HepG2 (cell line): ENCODE results near the gene ITGB1. TPM values are rescaled to one million over a fixed set of nuclear protein-coding genes. Genes with fewer than 3 reads are reported as not detected.
A peak's percentile ranks its signal among the peaks of the same experiment; 100 is the strongest.
"Not testable (repeated sequence)": the region's sequence is repeated elsewhere in the genome, so short reads cannot be mapped to it uniquely, and the experiment has no call there.

Experiments
- ATAC-seq: fragments of 200-7000 bp; cut with Tn5 transposase; 3 replicates; pipeline ENCODE4 v1.9.1; 2020; ENCODE audit warnings: mild to moderate bottlenecking, moderate library complexity
- BruUV-seq: library from RNA; stranded (reverse); fragments of 400-500 nt; replicated peaks from 2 replicates; lab custom pipeline; 2021; lab: Mats Ljungman, UMichigan
- CTCF ChIA-PET: fragments of 300-600 bp; formaldehyde crosslinking; extraction: SDS; loops from one replicate; lab custom pipeline; 2021; ENCODE audit warnings: low total read pairs, inconsistent platforms, low intra/inter-chr PET ratio; lab: Yijun Ruan, JAX
- POLR2A ChIA-PET: fragments of 350-600 bp; sonication (Branson Sonifier 250); formaldehyde crosslinking; loops from one replicate; lab custom pipeline; 2020; ENCODE audit warnings: antibody characterized with exemption, inconsistent platforms; lab: Yijun Ruan, JAX
- DNase-seq: peaks from one replicate; pipeline ENCODE4 v3.0.0-alpha.2; 2015; ENCODE audit warnings: low spot score
- FAIRE-seq: peaks from 3 replicates; lab custom pipeline; 2011; peaks lifted over from hg19 to GRCh38; lab: Jason Lieb, UNC
- H2AFZ ChIP-seq: one replicate; pipeline ENCODE4 v1.6.1; 2011; ENCODE audit warnings: low read length, inconsistent platforms
- H3K27ac ChIP-seq: fragments of 300-600 bp; 3 replicates; pipeline ENCODE4 v1.8.0; 2011; ENCODE audit warnings: mixed run types, mild to moderate bottlenecking, mixed read lengths, low read length, inconsistent platforms; ENCODE audit not compliant: insufficient read depth; ENCODE audit errors: extremely low read length
- H3K27me3 ChIP-seq, 2 experiments: fragments of 200-600 bp in 1 of 2; 2 replicates in 1 of 2; 3 replicates in 1 of 2; pipeline versions ENCODE4 v1.6.0 to v1.8.0; 2011; ENCODE audit warnings: low read length in 2 of 2, mild to moderate bottlenecking in 2 of 2, moderate library complexity in 2 of 2, inconsistent platforms in 1 of 2; ENCODE audit not compliant: insufficient read depth in 2 of 2, control insufficient read depth in 1 of 2
- H3K36me3 ChIP-seq, 2 experiments: fragments of 200-600 bp in 1 of 2; replicated peaks in 1 of 2; 2 replicates in 1 of 2; 3 replicates in 1 of 2; pipeline versions ENCODE4 v1.5.1 to v1.8.0; 2011; ENCODE audit warnings: low read length in 2 of 2, inconsistent platforms in 1 of 2; ENCODE audit not compliant: insufficient read depth in 2 of 2, control insufficient read depth in 1 of 2
- H3K4me1 ChIP-seq: 2 replicates; pipeline ENCODE4 v1.5.1; 2012; ENCODE audit warnings: low read length, inconsistent platforms; ENCODE audit not compliant: insufficient read depth
- H3K4me2 ChIP-seq: 2 replicates; pipeline ENCODE4 v1.6.0; 2011; ENCODE audit warnings: low read depth, low read length, inconsistent platforms
- H3K4me3 ChIP-seq, 3 experiments: fragments of 200-600 bp in 1 of 3; sonication (generic), shearing (Covaris generic) in 1 of 3; replicated peaks in 1 of 3; 2 replicates each; pipeline ENCODE4 v1.5.1; 2011 to 2016; ENCODE audit warnings: low read length in 3 of 3, inconsistent platforms in 2 of 3, low read depth in 2 of 3, mild to moderate bottlenecking in 2 of 3, control low read depth in 1 of 3, mixed read lengths in 1 of 3; ENCODE audit not compliant: insufficient read depth in 1 of 3
- H3K79me2 ChIP-seq: one replicate; pipeline ENCODE4 v1.6.1; 2011; ENCODE audit warnings: low read length, inconsistent platforms; ENCODE audit not compliant: insufficient read depth
- H3K9ac ChIP-seq: 2 replicates; pipeline ENCODE4 v1.6.0; 2011; ENCODE audit warnings: mild to moderate bottlenecking, low read depth, low read length, inconsistent platforms; ENCODE audit not compliant: insufficient read depth
- H3K9me3 ChIP-seq: 2 replicates; pipeline ENCODE4 v1.5.1; 2012; ENCODE audit warnings: mild to moderate bottlenecking, low read length
- H4K20me1 ChIP-seq: 2 replicates; pipeline ENCODE4 v1.6.0; 2011; ENCODE audit warnings: inconsistent platforms, mild to moderate bottlenecking, low read length, moderate library complexity; ENCODE audit not compliant: insufficient read depth
- ZBTB14 ChIP-seq: sonication (generic); formaldehyde crosslinking; IDR thresholded peaks from 2 replicates; pipeline ENCODE4 v1.4.0; 2020; ENCODE audit warnings: missing genetic modification reagents
- ZNF768 ChIP-seq: sonication (generic); formaldehyde crosslinking; IDR thresholded peaks from 2 replicates; pipeline ENCODE4 v1.4.0; 2020; ENCODE audit warnings: missing genetic modification reagents
- ZNF839 ChIP-seq: sonication (generic); formaldehyde crosslinking; IDR thresholded peaks from 2 replicates; pipeline ENCODE4 v1.4.0; 2020; ENCODE audit warnings: missing genetic modification reagents, mild to moderate bottlenecking, borderline replicate concordance
- WGBS: methylation state at CpG from one replicate; pipeline ENCODE4 v1.1.6; 2017; ENCODE audit warnings: low lambda C conversion rate; 5-methylcytosine and 5-hydroxymethylcytosine counted together
- in situ Hi-C: cut with HindIII; loops from 2 replicates; pipeline ENCODE4 v1.10.0; 2017; ENCODE audit warnings: low pct_unique_long_range_greater_than_20kb; ENCODE audit not compliant: extremely low pct_ligation_motif_present
- intact Hi-C: fragments of 100-400 bp; cut with micrococcal nuclease; formaldehyde crosslinking; loops from one replicate; pipeline ENCODE4 v1.10.0; 2022; ENCODE audit not compliant: unreplicated experiment
- polyA plus RNA-seq, 8 experiments: library from polyadenylated mRNA; depleted of rRNA in 3 of 8; stranded (reverse) in 7 of 8; unstranded in 1 of 8; fragments of >200 nt; fragmentation: Illumina TruSeq in 4 of 8; extraction: Trizol in 4 of 8; gene quantifications; 2 replicates each; pipeline versions ENCODE4 v1.2.1 to v1.2.3, GENCODE V29; 2011 to 2016; ENCODE audit warnings: low read depth in 4 of 8, missing spikeins in 1 of 8, mixed read lengths in 1 of 8; ENCODE audit not compliant: insufficient read depth in 1 of 8
- total RNA-seq, 5 experiments: library from RNA; depleted of rRNA; stranded (reverse); fragments of >200 nt; fragmentation: Illumina TruSeq; extraction: Trizol; gene quantifications; 2 replicates each; pipeline ENCODE4 v1.2.3, GENCODE V29; 2016; ENCODE audit warnings: low read depth in 1 of 5

ITGB1 gene
- total and polyA plus RNA-seq, 2 of the 13 experiments (the other 11 are each of a cell fraction or from before 2014, with no cell fraction given): 190 to 204 TPM

GRCh38 chr10:32979041-32979440 is 21.0 kb upstream of the ITGB1 start:
- Histone ChIP-seq H3K9me3 (no peaks in the 10 kb centered on the region), H3K36me3 (no peaks in the 10 kb centered on the region), H3K27me3 (no peaks in the 10 kb centered on the region; a peak in 1 of 5 replicates), H3K79me2 (no peaks in the 10 kb centered on the region), H3K4me1 (peaks cover 31% of the 10 kb centered on the region), H2AFZ (no peak overlapping the region), H4K20me1 (no peaks in the 10 kb centered on the region), H3K4me3 (no peak overlapping the region), H3K27ac (no peak overlapping the region), H3K9ac (no peak overlapping the region), H3K4me2 (no peak overlapping the region)
- in situ Hi-C loops (no loop called here), intact Hi-C loops (no loop called here)
- BruUV-seq: no TSS peak
- FAIRE-seq: no peak
- ATAC-seq: no peak
- DNase-seq: no peak
- TF ChIP-seq ZBTB14 (CRISPR knock-in tag): no peak
- peak; percentile 58; the same call in 1 of the 2 replicates for TF ChIP-seq ZNF768 (CRISPR knock-in tag)
- no peak for TF ChIP-seq ZNF839 (CRISPR knock-in tag)
- POLR2A ChIA-PET: interaction anchor here (2.9 kb wide), 1 partner anchor 27 kb away, joined by 16 read pairs; no protein-coding TSS in a partner anchor
- 93% methylated on average over 3 of the region's 3 CpGs for WGBS
- CTCF ChIA-PET: no interaction called here

GRCh38 chr10:32977846-32978809 is 20.1 kb upstream of the ITGB1 start:
- intact Hi-C loops, BruUV-seq, DNase-seq, CTCF ChIA-PET, H3K9ac ChIP-seq, H3K79me2 ChIP-seq, H3K4me3 ChIP-seq, H3K36me3 ChIP-seq, H3K4me2 ChIP-seq, H3K9me3 ChIP-seq, H3K27ac ChIP-seq, ATAC-seq, H2AFZ ChIP-seq, H4K20me1 ChIP-seq, in situ Hi-C loops, H3K27me3 ChIP-seq, FAIRE-seq: not testable (repeated sequence)
- peaks cover 29% of the 10 kb centered on the region for H3K4me1 ChIP-seq
- 67% methylated on average over 4 of the region's 4 CpGs for WGBS
- POLR2A ChIA-PET: interaction anchor here (0.7 kb wide), 1 partner anchor 630 kb away, joined by 3 read pairs; no protein-coding TSS in a partner anchor
